Ascending aorta (tissue), 2 donors: ENCODE data around the gene EXPH5. TPM values are rescaled to one million over a fixed set of nuclear protein-coding genes. Genes with fewer than 3 reads are reported as not detected.
A peak's percentile ranks its signal among the peaks of the same experiment; 100 is the strongest.

Source experiments
- DNase-seq, 2 donors: peaks; one replicate each; pipeline ENCODE4 v3.0.0-alpha.2; 2019; ENCODE audit warnings: low spot score in 2 of 2
- H3K27ac ChIP-seq, 2 donors: fragments of 200-600 bp; sonication (generic); one replicate each; pipeline ENCODE4 v1.5.1; 2016 to 2017; ENCODE audit warnings: mild to moderate bottlenecking in 1 of 2
- H3K27me3 ChIP-seq: fragments of 200-600 bp; sonication (generic); one replicate; pipeline ENCODE4 v1.5.1; 2017
- H3K36me3 ChIP-seq, 2 donors: fragments of 200-600 bp; sonication (generic); one replicate each; pipeline ENCODE4 v1.5.1; 2016
- H3K4me1 ChIP-seq, 2 donors: fragments of 200-600 bp; sonication (generic); one replicate each; pipeline ENCODE4 v1.5.1; 2016 to 2017; ENCODE audit warnings: mild to moderate bottlenecking in 1 of 2
- H3K4me3 ChIP-seq, 2 donors: fragments of 200-600 bp; sonication (generic); one replicate each; pipeline ENCODE4 v1.5.1; 2016 to 2017; ENCODE audit warnings: mild to moderate bottlenecking in 1 of 2
- H3K9me3 ChIP-seq, 2 donors: fragments of 200-600 bp; sonication (generic); one replicate each; pipeline ENCODE4 v1.5.1; 2016
- intact Hi-C: fragments of 100-400 bp; cut with DNase I; formaldehyde crosslinking; loops from one replicate; pipeline ENCODE4 v1.15.1; 2023
- total RNA-seq: library from RNA; depleted of rRNA; stranded (reverse); fragments of >200 nt; gene quantifications from one replicate; pipeline ENCODE4 v1.1.0, GENCODE V29; 2016
- TF ChIP-seq, protein P1 (sequence below), 3 experiments: fragments of 200-600 bp in 2 of 3; fragments of 450-650 bp in 1 of 3; sonication (generic) in 2 of 3; IDR thresholded peaks; one replicate each; pipeline ENCODE4 v1.5.1; 2016 to 2019; ENCODE audit warnings: antibody characterized with exemption in 3 of 3, mild to moderate bottlenecking in 1 of 3, moderate library complexity in 1 of 3

The EXPH5 gene
- total RNA-seq, 1 donor from 2014 or later, result 1.1 TPM

DNA sequence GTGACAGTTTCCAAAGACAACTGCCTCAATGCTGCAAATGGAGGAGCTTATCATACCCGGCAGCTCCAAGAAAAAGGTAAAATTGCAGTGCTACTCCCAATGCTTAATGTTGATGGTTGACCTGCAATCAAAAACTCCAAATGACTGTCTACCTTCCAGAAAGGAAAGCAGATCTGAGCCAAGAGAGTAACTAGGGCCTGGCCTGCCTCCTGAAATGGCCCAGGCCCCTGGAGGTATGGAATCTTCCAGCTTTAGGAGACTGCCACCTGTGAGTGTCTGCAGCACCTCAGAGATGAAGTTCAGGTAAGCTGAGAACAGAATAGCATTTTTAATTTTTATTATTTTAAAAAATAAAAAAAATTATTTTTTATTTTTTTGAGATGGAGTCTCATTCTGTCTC, 23.7 kb downstream of the EXPH5 start:
- TF ChIP-seq, protein P1, sequence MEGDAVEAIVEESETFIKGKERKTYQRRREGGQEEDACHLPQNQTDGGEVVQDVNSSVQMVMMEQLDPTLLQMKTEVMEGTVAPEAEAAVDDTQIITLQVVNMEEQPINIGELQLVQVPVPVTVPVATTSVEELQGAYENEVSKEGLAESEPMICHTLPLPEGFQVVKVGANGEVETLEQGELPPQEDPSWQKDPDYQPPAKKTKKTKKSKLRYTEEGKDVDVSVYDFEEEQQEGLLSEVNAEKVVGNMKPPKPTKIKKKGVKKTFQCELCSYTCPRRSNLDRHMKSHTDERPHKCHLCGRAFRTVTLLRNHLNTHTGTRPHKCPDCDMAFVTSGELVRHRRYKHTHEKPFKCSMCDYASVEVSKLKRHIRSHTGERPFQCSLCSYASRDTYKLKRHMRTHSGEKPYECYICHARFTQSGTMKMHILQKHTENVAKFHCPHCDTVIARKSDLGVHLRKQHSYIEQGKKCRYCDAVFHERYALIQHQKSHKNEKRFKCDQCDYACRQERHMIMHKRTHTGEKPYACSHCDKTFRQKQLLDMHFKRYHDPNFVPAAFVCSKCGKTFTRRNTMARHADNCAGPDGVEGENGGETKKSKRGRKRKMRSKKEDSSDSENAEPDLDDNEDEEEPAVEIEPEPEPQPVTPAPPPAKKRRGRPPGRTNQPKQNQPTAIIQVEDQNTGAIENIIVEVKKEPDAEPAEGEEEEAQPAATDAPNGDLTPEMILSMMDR (IDR thresholded peaks at IDR 0.05), result no peak
- Histone ChIP-seq H3K27ac (no peak overlapping the region), H3K9me3 (no peaks in the 10 kb centered on the region), H3K4me3 (no peak overlapping the region), H3K36me3 (no peaks in the 10 kb centered on the region), H3K4me1 (no peaks in the 10 kb centered on the region), H3K27me3 (no peaks in the 10 kb centered on the region)
- no peak for DNase-seq
- intact Hi-C loops, result loop anchor here (5.0 kb wide), 1 partner anchor 38 kb away; no protein-coding TSS in a partner anchor

DNA sequence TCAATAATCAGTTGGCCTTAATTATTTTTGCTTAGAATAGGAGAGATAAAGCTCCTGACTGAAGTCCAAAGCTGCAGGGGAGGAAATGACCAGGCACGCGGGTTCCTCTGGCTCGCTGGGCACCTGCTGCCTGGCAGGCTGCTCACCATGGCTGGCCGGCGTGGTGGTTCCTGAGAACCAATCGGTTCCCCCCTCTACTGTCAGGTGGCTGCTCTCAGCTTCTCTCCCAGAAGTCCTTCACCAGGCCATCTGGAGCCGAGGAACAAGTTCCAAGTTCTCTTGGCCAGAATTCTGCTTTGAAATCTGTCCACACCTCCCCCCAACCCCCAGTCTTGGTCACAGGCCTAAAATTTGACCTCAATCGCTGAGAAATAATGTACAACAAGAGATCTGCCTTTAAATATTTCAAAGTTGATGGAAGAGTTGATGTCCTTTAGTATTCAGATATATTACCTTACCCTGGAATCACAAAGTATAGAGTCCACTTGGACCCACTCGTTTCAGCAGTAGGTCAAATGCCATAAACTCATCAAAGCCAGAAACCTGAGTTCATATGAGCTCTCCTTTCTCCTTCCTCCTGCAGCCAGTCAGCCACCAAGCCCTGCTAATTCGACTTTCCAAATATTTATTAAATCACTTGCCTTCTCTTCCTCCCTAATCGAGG, 25.2 kb downstream of the EXPH5 start:
- intact Hi-C loops, result loop anchor here (5.0 kb wide), 1 partner anchor 36 kb away; no protein-coding TSS in a partner anchor
- H3K36me3 ChIP-seq, result no peaks in the 10 kb centered on the region
- no peak overlapping the region for H3K4me3 ChIP-seq
- TF ChIP-seq, protein P1 (IDR thresholded peaks at IDR 0.05), result no peak
- H3K9me3 ChIP-seq, result no peaks in the 10 kb centered on the region
- no peaks in the 10 kb centered on the region for H3K4me1 ChIP-seq
- no peaks in the 10 kb centered on the region for H3K27me3 ChIP-seq
- H3K27ac ChIP-seq, result no peak overlapping the region
- DNase-seq, result no peak

DNA sequence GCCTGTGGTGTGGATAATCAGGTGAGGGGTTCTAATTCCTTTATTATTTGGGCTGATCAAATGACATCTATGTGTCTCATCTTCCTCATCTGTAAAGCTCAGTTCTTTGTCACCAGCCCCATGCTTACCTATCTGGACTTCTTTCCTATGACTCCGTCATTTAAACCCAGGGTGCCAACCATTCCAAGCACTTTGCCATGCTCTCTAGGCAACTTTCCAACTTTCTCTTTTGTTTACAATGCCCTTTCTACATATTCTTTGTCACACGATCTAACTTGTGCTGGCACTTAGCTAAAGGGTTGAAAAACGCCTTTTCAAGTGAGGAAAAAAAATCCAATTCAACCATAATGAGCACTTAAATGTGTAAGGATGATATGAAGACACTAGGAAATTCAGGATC, 27.9 kb downstream of the EXPH5 start:
- no peak for DNase-seq
- H3K27me3 ChIP-seq, result no peaks in the 10 kb centered on the region
- H3K9me3 ChIP-seq, result no peaks in the 10 kb centered on the region
- intact Hi-C loops, result loop anchor here (5.0 kb wide), 1 partner anchor 33 kb away; no protein-coding TSS in a partner anchor
- peaks cover 0 to 7% of the 10 kb centered on the region in 2 donors for H3K4me1 ChIP-seq
- H3K27ac ChIP-seq, result no peak overlapping the region
- TF ChIP-seq, protein P1 (IDR thresholded peaks at IDR 0.05), result no peak
- H3K36me3 ChIP-seq, result no peaks in the 10 kb centered on the region
- no peak overlapping the region for H3K4me3 ChIP-seq

DNA sequence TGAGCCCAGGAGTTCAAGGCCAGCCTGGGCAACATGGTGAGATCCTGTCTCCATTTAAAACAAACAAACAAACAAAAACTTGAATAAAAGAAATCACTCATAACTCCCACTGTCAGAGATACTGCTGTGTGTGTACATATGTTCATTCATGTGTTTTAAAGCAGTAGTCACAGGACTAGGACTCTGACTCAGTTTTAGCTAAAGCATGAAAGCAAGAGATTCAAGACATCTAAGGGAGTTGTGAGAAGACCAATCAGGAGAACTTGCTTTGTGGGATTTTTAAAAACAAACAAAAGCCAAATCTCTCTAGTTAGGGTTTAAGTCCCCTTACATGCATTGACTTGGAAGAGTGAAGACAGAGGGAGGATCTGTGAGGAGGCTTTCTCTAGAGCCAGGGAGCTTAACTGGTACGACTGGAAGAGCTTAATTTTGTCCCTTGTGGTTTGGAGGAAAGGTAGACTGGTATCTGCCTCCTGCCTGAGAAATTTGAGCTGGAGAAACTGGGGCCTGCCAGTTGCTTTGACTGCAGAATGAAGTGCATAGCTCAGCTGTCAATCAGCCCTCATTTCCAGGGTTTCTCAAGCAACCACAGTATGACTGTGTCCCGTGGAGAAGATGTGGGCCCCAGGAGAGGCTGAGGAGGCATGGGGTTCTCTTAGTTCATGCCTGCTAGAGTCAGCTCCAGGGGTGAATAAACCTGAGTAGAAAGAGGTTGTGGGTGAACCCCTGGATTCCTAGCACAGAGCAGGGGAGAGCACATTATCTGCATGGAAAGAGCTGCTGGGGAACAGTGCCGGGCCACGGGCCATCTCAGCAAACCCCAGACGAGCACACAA, 30.6 kb downstream of the EXPH5 start:
- TF ChIP-seq, protein P1 (IDR thresholded peaks at IDR 0.05), result no peak
- intact Hi-C loops, result no loop called here
- H3K36me3 ChIP-seq, result no peaks in the 10 kb centered on the region
- DNase-seq, result no peak
- H3K27me3 ChIP-seq, result no peaks in the 10 kb centered on the region
- no peaks in the 10 kb centered on the region for H3K9me3 ChIP-seq
- no peak overlapping the region for H3K4me3 ChIP-seq
- peak overlapping the region in 1 of 2 donors; percentile 48 for H3K27ac ChIP-seq
- H3K4me1 ChIP-seq, result peaks cover 0 to 14% of the 10 kb centered on the region in 2 donors

DNA sequence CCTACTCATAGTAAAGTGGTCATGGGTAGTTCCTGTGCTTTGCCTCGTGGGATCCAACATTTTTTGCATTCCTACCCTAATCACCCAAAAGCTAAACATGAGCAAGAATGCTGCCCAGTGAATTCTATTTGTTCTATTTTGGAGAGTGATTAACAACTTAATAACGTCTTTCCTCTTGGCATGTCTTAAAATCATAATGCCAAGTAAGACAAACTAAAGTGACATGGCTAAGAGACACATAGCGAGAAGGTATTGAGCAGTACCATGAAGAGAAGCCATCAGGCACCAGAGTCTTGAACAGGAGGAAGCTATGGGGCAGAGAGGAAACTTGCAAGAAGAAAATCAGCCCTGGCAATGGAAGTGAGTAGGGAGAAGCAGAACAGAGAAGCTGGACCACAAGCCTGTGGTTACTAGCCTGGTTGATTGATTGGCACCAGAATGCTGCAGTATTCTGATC, 32.0 kb downstream of the EXPH5 start:
- H3K4me1 ChIP-seq, result peaks cover 0 to 14% of the 10 kb centered on the region in 2 donors
- intact Hi-C loops, result no loop called here
- no peaks in the 10 kb centered on the region for H3K36me3 ChIP-seq
- H3K9me3 ChIP-seq, result no peaks in the 10 kb centered on the region
- DNase-seq, result no peak
- H3K27ac ChIP-seq, result peak overlapping the region; percentile 0 to 48
- H3K4me3 ChIP-seq, result no peak overlapping the region
- TF ChIP-seq, protein P1 (IDR thresholded peaks at IDR 0.05), result no peak
- H3K27me3 ChIP-seq, result no peaks in the 10 kb centered on the region
